NOMO-1 (cell line): Measurements from ENCODE around the gene DNAJB8.

ENCODE experiments used
- DNase-seq, 2 experiments: peaks; one replicate each; lab custom pipeline; 2025; ENCODE audit not compliant: unreplicated experiment in 2 of 2; lab: John Stamatoyannopoulos, UW

Gene DNAJB8

DNA sequence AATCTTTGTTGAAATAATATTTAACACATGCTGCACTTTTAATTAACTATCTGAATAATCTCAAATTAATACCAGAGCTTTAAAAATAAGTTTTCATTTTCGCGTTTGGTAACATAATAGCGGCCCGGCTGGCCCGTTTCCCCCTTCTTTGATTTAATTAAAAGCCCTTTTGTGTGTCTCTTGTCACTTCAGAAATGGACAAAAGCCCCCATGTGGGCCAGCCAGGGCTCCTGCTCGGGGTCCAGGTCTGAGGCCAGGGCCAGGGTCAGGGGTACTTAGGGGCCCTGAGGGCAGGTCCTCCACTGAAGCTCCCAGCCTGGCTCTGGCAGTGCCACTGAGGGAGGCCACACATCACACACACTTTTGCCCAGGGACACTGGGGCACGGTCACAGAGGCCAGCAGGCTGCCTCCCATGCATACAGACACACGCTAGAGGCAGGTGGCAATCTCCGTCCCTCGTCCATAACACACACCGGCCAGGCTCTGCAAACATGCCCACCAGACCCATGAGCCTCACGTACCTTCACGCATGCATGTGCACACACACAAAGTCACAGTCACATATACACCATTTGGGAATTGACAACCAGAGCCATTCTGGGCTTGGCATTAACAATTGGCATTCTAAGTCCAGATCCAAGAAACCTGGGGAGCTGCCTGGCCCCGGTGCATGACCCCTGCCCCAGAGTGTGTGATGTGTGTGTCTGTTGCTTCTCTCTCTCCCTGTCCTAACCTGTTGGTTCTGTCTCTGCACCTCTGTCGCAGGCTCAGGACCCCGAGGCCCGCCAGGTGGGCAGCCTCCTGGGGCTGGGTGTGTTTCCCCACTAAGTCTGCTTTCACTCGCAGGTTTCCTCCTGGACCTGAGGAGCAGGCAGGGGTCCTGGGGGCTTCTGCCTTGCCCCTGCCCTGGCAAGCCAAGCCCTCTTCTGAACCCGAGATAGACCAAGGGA is 38.5 kb downstream of the DNAJB8 start:
- no peak for DNase-seq

DNA sequence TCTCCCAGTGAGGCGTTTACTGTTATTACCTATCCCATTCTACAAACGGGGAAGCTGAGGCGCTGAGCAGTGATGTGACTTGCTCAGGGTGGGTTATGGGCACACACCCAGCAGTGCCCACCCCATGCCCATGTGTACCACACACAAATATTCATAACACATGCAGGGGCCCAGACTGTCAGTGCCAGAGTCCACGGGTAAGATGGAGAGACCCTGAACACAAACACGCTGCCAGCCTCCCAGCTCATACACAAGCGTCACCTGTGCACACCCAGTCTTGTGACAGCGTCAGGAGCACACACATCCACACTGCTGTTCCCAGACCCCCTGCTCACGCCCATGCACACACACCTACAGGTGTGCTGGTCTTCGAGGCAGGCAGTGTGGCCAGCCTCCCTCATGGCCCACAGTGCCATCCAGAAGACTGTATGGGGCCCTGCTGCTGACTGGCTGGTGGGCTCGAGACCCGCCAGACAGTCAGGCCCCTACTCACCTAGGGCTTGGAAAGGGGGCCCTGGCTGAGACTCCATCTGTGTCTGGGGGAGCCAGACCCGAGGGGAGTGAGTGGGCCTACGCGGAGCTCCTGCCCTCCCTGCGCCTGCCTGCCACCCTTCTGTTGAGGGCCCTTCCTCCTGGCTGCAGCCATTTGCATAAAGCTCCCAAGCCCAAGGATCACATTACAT is 39.4 kb downstream of the DNAJB8 start:
- DNase-seq: no peak

DNA sequence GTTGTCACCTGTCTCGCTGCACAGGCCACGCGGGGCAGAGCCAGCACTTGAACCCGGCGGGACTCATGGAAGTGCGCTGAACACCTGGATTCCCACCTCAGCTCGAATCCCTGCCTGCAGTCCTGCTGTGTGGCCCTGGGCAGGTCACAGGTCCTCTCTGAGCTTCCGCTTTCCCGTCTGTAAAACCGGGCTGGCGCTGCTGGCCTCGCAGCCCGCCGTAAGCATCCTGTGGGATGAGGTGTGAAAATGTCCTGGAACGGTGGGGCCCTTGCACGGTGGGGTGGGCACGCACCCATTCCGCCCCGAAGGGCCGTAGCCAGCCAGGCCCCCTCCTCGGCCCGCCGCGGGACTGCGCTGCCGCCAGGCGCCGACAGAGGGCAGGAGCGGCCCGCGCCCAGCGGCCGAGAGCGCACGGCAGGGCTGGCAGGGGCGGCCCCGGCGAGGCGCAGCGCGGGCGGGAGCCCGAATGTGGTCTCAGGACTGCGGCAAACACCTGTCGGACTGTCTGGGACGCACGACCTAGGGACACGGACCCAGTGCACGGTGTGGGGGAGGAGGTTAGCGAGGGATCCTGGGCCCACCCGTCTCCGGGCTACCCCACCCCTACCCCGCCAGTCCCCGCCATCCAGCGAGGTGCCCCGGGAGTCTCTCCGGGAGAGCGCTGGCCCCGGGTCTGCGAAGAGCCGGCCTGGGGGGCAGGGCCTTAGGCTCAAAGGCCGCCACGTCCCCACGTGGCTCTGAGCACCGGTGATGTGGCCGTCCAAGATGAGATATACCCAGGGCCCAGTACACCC is 40.4 kb downstream of the DNAJB8 start:
- peak; percentile 53 to 77 for DNase-seq

DNA sequence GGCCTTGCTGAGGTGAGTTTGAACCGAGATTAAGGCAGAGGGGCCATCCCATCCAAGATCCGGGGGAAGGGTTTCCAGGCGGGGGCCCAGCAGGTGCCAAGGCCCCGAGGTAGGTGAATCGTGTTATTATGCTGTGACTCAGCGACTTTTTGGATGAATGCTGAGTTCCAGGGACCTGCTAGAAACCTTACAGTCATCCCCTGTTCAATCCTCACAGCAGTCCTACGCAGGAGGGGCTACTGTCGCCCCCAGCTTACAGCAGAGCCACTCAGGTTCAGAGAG is 40.9 kb downstream of the DNAJB8 start:
- DNase-seq: no peak

DNA sequence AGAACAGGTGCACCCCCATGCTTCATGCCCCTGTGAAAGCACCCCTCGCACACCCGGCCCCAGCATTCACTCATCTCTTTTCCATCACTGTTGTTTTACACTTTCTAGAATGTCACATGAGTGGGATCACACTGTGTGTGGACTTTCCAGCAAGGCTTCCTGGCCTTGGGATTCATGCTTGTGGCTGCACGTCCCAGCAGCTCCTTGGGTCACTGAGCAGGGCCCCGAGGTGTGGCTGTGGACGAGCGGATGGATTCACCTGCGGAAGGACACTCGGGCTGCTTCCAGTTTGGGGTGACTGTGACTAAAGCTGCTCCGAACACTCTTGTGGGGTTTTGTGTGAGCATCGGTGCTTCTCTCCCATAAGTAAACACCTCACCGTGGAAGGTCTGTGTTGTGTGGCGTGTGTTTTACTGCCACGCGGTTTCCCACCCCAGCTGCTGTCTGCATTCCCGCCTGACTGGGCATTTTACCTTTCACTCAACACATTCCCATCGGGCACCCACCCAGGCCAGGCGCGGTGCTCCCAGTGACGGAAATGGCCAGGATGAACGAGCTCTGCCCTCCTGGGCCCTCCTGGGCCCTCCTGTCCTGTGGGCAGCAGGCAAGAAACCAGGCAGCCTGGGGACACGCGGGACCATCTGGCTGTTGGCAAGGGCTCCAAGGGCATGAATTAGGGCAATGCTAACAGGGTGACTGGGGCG is 41.4 kb downstream of the DNAJB8 start:
- no peak for DNase-seq

DNA sequence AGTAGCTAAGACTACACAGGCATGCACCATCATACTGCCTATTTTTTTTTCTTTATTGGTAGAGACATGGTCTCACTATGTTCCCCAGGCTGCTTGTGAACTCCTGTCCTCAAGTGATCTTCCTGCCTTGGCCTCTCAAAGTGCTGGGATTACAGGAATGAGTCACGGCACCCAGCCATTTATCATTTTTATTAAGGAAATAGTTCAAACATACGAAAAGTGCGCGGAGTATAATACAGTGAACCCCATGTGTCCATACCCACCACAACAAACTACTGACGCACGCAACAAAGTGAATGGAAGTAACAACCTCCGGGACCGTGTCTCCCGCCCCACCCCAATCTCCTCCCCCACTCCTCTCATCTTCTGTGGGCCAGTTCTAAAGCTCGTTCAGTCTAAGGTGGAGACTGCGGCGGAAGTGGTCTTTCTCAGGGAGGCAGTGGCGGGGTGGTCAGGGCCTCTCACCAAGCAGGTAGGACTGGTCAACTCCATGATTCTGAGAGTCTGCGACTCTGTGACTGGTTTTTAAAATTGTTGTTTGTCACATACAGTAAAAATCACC is 42.1 kb downstream of the DNAJB8 start:
- no peak for DNase-seq

DNA sequence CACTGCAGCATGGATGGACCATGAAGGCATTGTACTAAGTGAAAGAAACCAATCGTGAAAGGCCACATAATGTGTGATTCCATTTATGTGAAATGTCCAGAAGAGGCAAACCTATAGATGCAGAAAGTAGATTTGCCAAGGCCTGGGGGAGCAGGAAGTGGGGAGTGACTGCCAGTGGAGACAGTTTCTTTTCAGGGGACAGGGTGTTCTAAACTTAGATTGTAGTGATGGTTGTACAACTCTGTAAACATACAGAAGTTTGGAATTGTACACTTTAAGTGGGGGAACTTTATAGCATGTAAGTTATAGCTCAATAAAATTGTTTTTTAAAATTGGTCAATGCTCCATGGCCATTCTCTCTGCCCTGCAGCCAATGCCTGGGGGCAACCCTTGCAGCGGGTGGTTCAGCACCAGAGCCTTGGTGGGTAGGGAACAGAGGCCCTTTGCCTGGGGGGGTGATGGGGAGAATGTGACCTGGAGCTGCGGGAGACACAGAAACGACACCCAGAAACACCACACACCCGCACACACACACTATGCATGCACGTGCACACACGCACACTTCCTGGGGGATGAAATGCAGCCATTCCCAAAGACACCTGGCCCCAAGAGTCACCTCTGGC is 43.1 kb downstream of the DNAJB8 start:
- peak in 1 of 2 experiments; percentile 16 for DNase-seq

DNA sequence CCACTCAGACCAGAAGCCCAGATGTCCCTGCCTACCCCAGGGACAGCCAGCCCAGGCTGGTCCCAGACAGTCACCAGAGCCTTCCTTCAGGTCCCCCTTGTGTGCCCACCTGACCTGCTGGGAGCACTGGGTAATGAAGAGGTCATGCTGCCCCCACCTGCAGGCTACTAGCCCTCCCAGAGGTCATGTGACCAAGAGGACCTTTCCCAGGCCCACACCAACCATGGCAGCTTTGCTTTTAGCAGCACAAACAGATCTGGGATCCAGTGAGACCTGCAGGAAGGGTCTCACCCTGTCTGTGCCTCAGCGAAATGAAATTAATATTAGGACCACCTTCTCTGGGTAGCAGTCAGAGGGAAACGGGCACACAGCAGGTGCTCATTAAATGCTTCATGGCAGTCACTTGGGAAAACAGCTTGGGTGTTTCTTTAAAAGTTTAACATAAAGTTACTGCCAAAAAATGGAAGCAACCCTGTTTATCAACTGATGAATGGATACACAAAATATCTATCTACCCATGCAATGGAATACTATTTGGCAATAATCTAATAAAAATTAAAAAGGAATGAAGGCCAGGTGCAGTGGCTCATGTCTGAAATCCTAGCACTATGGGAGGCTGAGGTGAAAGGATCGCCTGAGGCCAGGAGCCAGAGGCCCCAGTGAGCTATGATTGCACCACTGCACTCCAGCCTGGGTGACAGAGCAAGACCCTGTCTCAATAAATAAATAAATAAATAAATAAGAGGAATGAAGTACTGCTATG is 43.7 kb downstream of the DNAJB8 start:
- DNase-seq: no peak

DNA sequence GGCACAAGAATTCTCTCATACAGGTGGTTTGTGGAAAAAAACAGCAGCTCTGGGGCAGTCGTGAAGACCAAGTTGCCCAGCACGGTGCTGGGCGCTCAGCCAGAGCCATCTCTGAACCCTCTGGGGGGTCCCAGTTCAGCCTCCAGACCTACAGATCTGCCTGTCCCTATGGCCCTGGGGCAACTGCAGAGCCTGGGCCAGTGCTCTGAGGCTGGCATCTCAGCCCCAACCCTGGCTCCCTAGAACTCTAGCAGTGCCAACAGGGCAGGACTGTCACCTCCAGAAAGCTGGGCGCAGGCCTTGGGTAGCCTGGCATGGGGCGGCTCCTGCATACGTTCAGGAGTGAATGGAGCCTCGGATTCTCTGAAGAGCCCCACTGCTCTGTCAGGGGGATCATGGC is 44.7 kb downstream of the DNAJB8 start:
- DNase-seq: no peak

DNA sequence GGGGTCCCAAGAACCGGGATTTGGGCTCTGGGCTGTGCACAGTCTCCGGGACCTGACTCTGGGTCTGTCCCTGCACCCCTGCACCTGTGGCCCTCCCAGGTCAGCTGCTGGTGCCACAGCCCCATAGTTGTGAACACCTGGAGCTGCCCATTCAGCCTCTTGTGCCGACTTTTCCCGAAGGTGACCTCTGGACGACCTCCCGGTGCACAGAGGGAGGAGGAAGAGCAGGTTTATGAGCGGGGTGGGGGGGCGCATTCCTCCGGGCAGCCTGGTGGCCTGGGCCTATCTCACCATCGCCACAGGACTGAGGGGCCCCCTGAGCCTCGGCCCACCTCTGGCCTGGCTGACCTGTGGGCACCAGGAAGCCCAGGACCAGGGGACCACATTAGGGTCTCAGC is 45.3 kb downstream of the DNAJB8 start:
- no peak for DNase-seq

DNA sequence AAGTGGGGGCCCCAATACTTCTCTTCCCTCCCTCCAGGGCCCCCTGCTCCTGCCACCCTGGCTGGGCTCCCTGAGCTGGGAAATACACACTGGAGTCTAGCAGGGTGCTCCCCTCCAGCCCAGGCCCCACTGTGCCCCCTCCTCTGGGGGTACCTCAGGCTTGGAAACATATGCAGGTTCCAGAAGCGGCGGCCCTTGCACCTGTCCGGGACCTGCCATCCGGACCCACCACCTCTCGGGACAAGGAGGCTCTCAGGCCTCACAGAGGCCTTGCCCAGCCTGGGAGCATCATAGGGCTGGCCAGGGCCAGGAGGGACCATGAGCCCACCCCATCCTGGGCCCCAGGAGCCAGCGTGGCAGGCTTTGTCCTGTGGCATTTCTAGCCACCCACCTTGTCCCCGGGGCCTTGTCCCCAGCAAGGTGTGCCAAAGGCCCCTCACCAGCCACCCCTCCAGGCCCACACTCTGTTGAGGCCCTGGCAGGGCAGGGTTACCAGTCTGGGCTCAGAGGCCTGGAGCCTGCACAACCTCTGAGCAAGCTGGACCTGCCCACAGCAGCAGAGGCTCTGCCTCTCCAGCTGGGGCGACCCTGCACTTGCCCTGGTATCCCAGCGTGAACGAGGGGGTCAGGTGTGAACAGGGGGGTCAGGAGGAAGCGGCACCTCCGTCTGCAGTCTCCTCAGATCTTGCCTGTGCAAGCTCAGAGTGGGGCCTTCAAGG is 45.8 kb downstream of the DNAJB8 start:
- no peak for DNase-seq

DNA sequence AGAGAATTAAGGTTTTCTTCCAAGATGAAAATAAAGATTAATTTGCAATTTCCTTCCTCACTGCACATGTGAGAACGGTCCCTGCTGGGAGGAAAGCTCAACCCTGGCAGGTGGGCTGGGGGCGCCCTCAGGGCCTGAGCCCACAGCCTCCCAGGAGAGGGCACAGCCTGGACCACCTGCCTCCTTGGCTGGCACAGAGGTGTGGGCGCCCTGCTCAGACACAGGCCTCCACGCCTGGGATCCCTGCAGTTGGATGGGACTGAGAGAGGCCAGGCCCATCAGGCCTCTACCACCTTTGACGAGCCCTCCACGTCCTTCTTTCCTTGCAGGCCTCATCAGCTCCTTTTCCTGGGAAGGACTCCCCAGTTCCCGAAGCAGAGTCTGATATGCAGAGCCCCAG is 46.4 kb downstream of the DNAJB8 start:
- no peak for DNase-seq

DNA sequence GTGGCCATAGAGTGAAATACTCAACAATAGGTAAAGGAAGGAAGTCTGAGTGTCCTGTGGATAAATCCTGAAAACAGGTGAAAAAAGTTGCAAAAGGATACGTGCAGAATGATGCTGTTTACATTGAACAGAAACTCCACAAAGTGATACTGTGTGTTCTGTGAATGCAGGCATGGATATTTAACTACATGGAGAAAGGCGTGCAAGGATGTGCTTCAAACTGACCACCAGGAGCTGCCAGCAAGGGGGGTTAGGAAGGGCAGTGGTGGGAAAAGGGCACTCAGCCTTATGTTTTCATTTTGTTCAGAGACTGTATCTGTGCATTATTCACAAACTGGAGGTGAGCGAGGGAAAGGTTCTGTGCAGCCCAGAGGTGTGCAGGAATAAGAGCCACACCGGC is 47.4 kb downstream of the DNAJB8 start:
- no peak for DNase-seq

DNA sequence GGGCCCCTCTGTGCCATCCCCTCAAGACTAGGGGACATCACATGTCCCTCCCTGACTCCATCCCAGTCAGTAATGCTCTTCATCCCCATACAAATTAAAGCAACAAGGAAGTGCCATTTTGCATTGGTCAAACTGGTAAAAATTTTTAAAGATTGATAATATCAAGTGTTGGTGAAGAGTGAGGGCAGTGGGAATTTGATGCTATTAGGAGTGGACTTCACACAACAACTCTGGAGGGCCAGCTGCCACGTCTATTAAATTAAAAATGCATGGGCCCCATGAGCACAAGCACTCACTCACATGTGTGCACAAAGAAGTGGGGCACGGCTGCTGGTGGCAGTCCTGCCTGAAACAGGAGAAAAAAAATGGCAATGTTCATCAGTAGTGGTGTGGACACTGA is 47.8 kb downstream of the DNAJB8 start:
- DNase-seq: no peak

DNA sequence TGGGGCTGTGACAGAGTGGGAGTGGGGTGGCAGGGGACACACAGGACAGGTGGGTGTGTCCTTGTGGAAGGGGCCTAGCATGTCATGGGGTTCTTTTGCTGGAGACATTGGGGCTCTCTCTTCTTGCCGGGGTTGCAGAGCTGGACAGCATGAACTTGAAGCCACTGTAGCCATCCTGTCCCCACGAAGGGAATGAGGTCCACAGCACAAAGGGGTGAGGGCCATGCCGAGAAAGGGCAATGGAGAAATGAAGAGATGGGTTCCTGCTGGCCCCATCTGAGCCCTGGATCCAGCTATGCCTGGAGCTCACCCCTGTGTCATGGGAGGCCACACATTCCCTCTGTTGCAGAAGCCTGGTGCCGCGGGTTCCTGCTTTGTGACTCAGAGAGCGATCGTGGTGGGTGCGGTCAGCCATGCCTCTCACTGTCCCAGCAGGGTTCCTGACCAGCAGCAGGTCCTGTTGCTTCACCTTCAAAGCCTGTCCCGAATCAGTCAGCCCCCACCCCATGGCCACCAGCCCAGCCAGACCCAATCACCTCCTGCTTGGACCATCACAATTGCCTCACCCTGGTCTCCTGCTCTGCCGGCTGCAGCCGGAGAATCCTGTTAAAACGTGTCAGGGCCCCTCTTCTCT is 50.0 kb downstream of the DNAJB8 start:
- DNase-seq: peak; percentile 77 to 89

DNA sequence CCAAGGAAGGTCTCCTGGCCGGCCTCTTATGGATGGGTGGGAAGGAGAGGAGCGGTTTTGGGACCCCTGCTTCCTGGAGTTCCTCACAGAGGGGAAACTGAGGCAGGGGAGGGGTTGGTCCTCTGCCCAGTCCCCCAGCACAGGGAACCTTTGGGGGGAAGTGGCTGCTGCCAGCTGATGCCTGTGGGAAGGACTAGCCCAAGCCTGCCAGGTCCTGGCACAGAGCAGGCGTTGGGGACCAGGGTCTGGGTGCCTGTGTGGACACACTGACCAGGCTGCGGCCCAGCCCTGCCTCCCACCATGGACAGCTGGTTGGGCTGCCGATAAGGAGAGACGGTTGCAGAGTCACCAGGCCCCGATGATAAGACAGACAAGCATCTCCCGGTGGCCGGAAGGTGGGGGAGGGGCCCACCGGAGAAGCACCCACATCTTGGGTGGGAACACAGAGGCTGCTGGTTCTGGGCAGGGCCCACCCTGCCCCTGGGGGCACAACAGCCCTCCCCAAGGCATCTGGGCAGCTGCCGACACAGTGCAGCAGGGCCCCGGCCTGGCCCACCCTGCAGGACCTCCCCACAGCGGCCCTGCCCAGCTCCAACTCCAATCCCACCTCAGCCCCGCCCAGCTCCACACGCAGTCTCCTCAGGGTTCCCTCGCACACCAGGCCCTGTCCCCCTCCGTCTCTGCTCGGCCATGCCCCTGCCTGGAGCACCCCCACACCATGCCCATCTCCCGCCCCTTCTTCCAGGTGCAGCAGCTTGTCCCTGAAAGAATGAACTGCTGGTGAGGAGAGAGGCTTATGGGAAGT is 50.7 kb downstream of the DNAJB8 start:
- no peak for DNase-seq

DNA sequence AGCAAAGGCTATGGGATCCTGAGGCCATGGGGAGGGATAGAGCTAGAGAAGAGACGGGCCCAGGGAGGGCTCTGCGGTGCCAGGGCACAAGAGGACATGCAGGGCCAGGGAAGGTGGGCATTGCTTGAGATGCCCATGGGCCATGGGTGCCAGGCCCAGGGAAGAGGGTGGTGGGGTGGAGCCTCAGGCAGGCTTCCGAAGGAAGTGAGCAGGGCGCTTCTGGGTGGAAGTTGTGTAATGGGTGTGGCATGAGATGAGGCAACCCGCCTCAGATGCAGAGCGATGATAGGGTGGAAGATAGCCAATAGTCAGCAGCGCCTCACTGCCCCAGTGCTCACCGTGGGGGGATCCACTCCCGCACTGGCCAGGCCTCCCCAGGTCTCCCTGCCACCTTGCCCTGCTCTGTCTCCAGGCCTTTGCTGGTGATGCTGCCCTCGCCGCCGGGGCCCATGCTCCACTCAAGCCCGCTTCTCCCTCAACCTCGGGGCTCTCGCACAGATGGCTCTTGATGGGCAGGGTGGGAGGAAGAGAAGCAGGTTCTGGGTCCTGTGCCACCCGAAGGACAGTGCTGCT is 51.4 kb downstream of the DNAJB8 start:
- DNase-seq: peak; percentile 6 to 36
